Measurements from ENCODE around the gene SLC5A8.

Gene SLC5A8

DNA sequence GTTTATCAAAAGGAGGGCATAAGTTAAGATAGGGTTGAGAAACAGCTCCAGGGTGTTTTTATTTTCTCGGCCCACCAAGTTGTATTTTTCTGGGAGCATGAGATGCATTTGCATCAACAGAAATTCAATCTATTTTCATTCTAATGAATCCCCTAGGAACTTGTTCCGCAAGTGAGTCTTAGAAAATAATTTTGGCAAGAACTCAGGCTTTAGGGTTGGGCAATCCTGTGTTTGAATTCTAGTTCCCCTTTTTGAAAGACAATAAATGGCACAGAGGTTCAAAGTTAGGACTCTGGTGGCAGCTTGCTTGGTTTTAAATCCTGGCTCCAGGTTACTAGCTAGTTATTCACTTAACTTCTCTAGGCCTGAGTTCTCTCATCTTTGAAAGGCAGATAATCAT is 23.7 kb downstream of the SLC5A8 start:
- Histone ChIP-seq H3K36me3 (no peaks in the 10 kb centered on the region), H3K4me1 (no peaks in the 10 kb centered on the region), H3K9me3 (no peaks in the 10 kb centered on the region), H3K27me3 (no peaks in the 10 kb centered on the region; the same call in 1 of the 2 replicates), H3K4me3 (ENCODE audit: low read depth, low read length) (no peak overlapping the region)
- TF ChIP-seq, protein P1, sequence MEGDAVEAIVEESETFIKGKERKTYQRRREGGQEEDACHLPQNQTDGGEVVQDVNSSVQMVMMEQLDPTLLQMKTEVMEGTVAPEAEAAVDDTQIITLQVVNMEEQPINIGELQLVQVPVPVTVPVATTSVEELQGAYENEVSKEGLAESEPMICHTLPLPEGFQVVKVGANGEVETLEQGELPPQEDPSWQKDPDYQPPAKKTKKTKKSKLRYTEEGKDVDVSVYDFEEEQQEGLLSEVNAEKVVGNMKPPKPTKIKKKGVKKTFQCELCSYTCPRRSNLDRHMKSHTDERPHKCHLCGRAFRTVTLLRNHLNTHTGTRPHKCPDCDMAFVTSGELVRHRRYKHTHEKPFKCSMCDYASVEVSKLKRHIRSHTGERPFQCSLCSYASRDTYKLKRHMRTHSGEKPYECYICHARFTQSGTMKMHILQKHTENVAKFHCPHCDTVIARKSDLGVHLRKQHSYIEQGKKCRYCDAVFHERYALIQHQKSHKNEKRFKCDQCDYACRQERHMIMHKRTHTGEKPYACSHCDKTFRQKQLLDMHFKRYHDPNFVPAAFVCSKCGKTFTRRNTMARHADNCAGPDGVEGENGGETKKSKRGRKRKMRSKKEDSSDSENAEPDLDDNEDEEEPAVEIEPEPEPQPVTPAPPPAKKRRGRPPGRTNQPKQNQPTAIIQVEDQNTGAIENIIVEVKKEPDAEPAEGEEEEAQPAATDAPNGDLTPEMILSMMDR (IDR thresholded peaks at IDR 0.05; ENCODE audit: low read depth, low read length), result no peak
- DNase-seq, result no peak

GRCh38 chr12:101181776-101182175 is 28.3 kb downstream of the SLC5A8 start:
- Histone ChIP-seq H3K36me3 (no peaks in the 10 kb centered on the region), H3K4me1 (no peaks in the 10 kb centered on the region), H3K4me3 (ENCODE audit: low read depth, low read length) (no peak overlapping the region), H3K27me3 (no peaks in the 10 kb centered on the region; the same call in 1 of the 2 replicates), H3K9me3 (no peaks in the 10 kb centered on the region)
- no peak for DNase-seq
- TF ChIP-seq, protein P1 (IDR thresholded peaks at IDR 0.05; ENCODE audit: low read depth, low read length), result no peak

DNA sequence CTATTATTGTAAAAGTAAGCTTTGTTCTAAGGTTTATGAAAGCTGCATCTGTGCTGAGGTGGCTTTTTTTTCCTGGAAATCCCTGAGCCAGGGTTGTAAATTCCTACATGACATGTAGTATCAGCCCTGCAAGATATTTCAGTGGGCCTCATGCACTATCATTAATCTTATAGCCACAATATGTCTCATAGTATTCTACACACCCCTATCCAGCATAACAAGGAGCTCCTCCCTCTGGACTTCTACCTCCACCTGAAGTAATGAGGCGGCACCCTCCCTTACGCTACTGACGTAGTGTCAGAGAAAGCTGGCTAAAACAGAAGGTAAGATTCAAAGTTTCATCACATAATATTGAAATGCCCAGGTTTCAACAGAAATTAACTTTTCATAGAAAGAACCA is 35.5 kb downstream of the SLC5A8 start:
- H3K4me1 ChIP-seq, result no peaks in the 10 kb centered on the region
- no peak overlapping the region for H3K4me3 ChIP-seq (ENCODE audit: low read depth, low read length)
- TF ChIP-seq, protein P1 (IDR thresholded peaks at IDR 0.05; ENCODE audit: low read depth, low read length), result no peak
- no peaks in the 10 kb centered on the region for H3K9me3 ChIP-seq
- DNase-seq, result no peak
- no peaks in the 10 kb centered on the region for H3K27me3 ChIP-seq
- H3K36me3 ChIP-seq, result no peaks in the 10 kb centered on the region

- DNase-seq, result no peak
- Histone ChIP-seq H3K4me1 (no peaks in the 10 kb centered on the region), H3K9me3 (no peaks in the 10 kb centered on the region), H3K4me3 (ENCODE audit: low read depth, low read length) (no peak overlapping the region), H3K27me3 (no peaks in the 10 kb centered on the region), H3K36me3 (no peaks in the 10 kb centered on the region)
- TF ChIP-seq, protein P1 (IDR thresholded peaks at IDR 0.05; ENCODE audit: low read depth, low read length), result no peak
Measured at GRCh38 chr12:101173197-101173749, 36.8 kb downstream of the SLC5A8 start.

DNA sequence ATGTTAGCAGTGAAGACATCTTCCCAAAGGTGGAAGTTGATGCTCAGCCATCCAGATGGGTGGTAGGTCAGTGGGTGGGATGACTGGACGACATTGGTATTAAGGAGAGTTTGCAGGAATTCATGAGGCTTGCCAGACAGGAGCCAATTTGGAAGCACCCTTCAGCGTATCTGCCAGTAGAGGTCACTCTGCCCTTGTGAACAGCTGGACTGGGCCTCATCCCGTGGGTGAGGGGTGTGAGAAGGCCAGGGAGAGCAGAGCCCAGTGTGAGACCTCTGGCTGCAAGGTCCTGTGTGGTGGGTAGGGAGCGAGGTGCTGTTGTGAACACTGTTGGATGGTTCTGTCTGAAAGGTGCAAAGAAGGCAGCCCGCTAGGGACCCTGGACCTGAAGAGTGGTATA is 37.7 kb downstream of the SLC5A8 start:
- no peaks in the 10 kb centered on the region for H3K9me3 ChIP-seq
- H3K4me1 ChIP-seq, result no peaks in the 10 kb centered on the region

DNA sequence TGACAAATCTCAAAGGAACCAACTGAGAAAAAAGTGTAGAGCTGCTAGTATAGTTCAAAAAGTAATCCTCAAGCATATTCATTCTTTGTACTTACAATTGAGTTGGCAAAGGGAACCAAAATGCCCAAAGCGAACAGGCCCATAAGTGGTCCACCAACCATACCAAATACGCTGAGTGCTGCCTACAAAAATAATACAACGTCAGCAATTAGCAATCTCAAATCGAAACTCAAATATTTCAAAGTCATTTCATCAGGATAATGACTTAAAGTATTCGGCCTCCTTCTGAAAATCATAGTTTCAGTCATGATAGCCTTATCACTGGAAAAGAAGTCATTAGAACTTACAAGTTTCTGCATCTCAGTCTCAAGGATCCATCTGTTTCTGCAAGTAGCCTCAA is 42.0 kb downstream of the SLC5A8 start:
- no peak overlapping the region for H3K4me3 ChIP-seq (ENCODE audit: low read depth, low read length)
- H3K36me3 ChIP-seq, result no peaks in the 10 kb centered on the region
- H3K27me3 ChIP-seq, result no peaks in the 10 kb centered on the region
- no peaks in the 10 kb centered on the region for H3K9me3 ChIP-seq
- TF ChIP-seq, protein P1 (IDR thresholded peaks at IDR 0.05; ENCODE audit: low read depth, low read length), result no peak
- H3K4me1 ChIP-seq, result no peaks in the 10 kb centered on the region
- DNase-seq, result no peak

More for the DNA sequence above, 37.7 kb downstream of the SLC5A8 start:
- Histone ChIP-seq H3K4me3 (ENCODE audit: low read depth, low read length) (no peak overlapping the region), H3K36me3 (no peaks in the 10 kb centered on the region), H3K27me3 (no peaks in the 10 kb centered on the region)
- DNase-seq, result no peak
- TF ChIP-seq, protein P1 (IDR thresholded peaks at IDR 0.05; ENCODE audit: low read depth, low read length), result 0 out of 2 replicates have a peak, but pooled peaks have one; percentile 4

Measured in BE2C (cell line).